Small intestine (tissue), 7 donors: ENCODE results near the gene RDH5. TPM values are rescaled to one million over a fixed set of nuclear protein-coding genes. Genes with fewer than 3 reads are reported as not detected.

Experiments
- DNase-seq, 2 donors: peaks; one replicate each; pipeline versions ENCODE4 v3.0.0 to v3.0.0-alpha.2; 2013
- FAIRE-seq: peaks from 2 replicates; lab custom pipeline; 2012; peaks lifted over from hg19 to GRCh38; lab: Jason Lieb, UNC
- H3K27ac ChIP-seq, 3 donors: one replicate each; pipeline ENCODE4 v1.5.1; 2013; ENCODE audit warnings: low read length in 2 of 3, mild to moderate bottlenecking in 2 of 3, control low read depth in 1 of 3, inconsistent platforms in 1 of 3, low read depth in 1 of 3, moderate library complexity in 1 of 3
- H3K27me3 ChIP-seq, 3 donors: one replicate each; pipeline ENCODE4 v1.6.1; 2013; ENCODE audit warnings: low read length in 3 of 3, inconsistent platforms in 1 of 3; ENCODE audit not compliant: control insufficient read depth in 3 of 3, insufficient read depth in 3 of 3
- H3K36me3 ChIP-seq, 3 donors: one replicate each; pipeline ENCODE4 v1.6.1; 2013; ENCODE audit warnings: low read length in 3 of 3, inconsistent platforms in 1 of 3, low read depth in 1 of 3, mild to moderate bottlenecking in 1 of 3, moderate library complexity in 1 of 3; ENCODE audit not compliant: control insufficient read depth in 3 of 3, insufficient read depth in 2 of 3
- H3K4me1 ChIP-seq, 3 donors: one replicate each; pipeline ENCODE4 v1.6.1; 2013; ENCODE audit warnings: low read length in 2 of 3, inconsistent platforms in 1 of 3, low read depth in 1 of 3, mild to moderate bottlenecking in 1 of 3, moderate library complexity in 1 of 3; ENCODE audit not compliant: control insufficient read depth in 3 of 3, insufficient read depth in 2 of 3
- H3K4me3 ChIP-seq, 3 donors: one replicate each; pipeline ENCODE4 v1.5.1; 2013; ENCODE audit warnings: low read length in 3 of 3, control low read depth in 1 of 3, inconsistent platforms in 1 of 3, low read depth in 1 of 3, mild to moderate bottlenecking in 1 of 3, moderate library complexity in 1 of 3
- H3K9me3 ChIP-seq, 2 donors: one replicate each; pipeline ENCODE4 v1.6.1; 2013; ENCODE audit warnings: low read depth in 1 of 2, low read length in 1 of 2; ENCODE audit not compliant: control insufficient read depth in 2 of 2, insufficient read depth in 1 of 2
- WGBS, 3 donors: extraction: QIAGEN DNeasy Blood & Tissue Kit; methylation state at CpG; one replicate each; pipeline ENCODE4 v1.1.7; 2013; 5-methylcytosine and 5-hydroxymethylcytosine counted together
- polyA plus RNA-seq, 4 donors: library from polyadenylated mRNA; stranded (reverse) in 3 of 4; unstranded in 1 of 4; fragments of 200-250 nt in 3 of 4; fragments of 120-200 nt in 1 of 4; gene quantifications; one replicate each; pipeline versions ENCODE4 v1.2.1 to v1.2.3, GENCODE V29; 2013
- donor health status: healthy with polysubstance abuse.
- donor health status: control.
- donor health status: control.
- donor health status: Bipolar disorder and iron deficiency.
- donor health status: healthy.

The RDH5 gene
- polyA plus RNA-seq, 4 donors: 19.2 to 79.8 (median 56.5) TPM

- DNase-seq (no peak), FAIRE-seq (no peak)
- Histone ChIP-seq H3K27ac (no peak overlapping the region), H3K36me3 (peaks cover 0 to 44% (median 6%) of the 10 kb centered on the region in 3 donors), H3K4me1 (no peaks in the 10 kb centered on the region), H3K9me3 (no peaks in the 10 kb centered on the region), H3K4me3 (no peak overlapping the region), H3K27me3 (no peaks in the 10 kb centered on the region)
- WGBS, 3 donors: 85 to 96% (median 92%) methylated on average over 5 of the region's 5 CpGs
These were observed 45.6 kb downstream of the RDH5 start for GRCh38 chr12:55765736-55766290.

DNA sequence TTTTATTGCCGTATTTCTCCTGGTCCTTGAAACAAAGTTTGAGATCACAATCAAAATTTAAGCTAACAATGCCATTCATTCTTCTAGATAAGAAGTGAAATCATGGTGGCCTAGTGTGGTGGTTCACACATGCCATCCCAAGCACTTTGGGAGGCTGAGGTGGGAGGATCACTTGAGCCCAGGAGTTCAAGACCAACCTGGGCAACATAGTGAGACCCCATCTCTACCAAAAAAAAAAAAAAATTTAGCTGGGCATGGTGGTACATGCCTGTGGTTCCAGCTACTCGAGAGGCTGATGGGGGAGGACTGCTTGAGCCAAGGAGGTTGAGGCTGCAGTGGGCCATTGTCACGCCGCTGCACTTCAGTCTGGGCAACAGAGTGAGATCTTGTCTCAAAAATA is 47.0 kb downstream of the RDH5 start:
- no peak for FAIRE-seq

DNA sequence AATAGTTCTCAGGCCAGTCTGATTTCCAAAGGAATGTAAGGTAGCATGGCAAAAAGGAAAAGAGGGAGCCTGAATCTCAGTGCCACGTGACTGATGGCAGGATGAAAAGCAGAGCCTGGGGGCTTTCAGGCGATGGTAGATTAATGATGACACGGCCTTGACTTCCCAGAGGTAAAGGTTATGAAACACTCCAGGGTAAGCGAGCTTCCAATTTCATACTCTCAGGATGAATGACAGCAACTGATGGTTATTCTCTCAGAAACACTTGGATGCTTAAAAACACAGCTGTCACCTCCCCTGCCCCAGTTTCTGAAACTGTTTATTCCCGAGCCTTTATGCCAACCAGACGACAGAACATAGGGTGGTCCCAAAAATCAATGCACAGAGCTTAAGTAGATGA is 51.5 kb downstream of the RDH5 start:
- no peak overlapping the region for H3K4me3 ChIP-seq
- no peaks in the 10 kb centered on the region for H3K4me1 ChIP-seq
- DNase-seq (no peak), FAIRE-seq (no peak)
- peaks cover 6 to 46% (median 7%) of the 10 kb centered on the region in 3 donors for H3K36me3 ChIP-seq
- no peak overlapping the region for H3K27ac ChIP-seq
- no peaks in the 10 kb centered on the region for H3K9me3 ChIP-seq
- no peaks in the 10 kb centered on the region for H3K27me3 ChIP-seq
- WGBS, 3 donors: 78 to 93% (median 89%) methylated on average over 6 of the region's 6 CpGs

More for the DNA sequence above, 47.0 kb downstream of the RDH5 start:
- no peak for DNase-seq
- WGBS, 3 donors: 89 to 96% (median 94%) methylated on average over 4 of the region's 4 CpGs
- Histone ChIP-seq H3K4me1 (no peaks in the 10 kb centered on the region), H3K27ac (no peak overlapping the region), H3K9me3 (no peaks in the 10 kb centered on the region), H3K36me3 (peaks cover 4 to 43% (median 9%) of the 10 kb centered on the region in 3 donors), H3K27me3 (no peaks in the 10 kb centered on the region), H3K4me3 (no peak overlapping the region)

Other genes starting within 250 kb of the RDH5 start
- not detected for gene OR6C68, start 228.0 kb upstream of the RDH5 start, polyA plus RNA-seq
- gene OR6C4, start 170.8 kb upstream of the RDH5 start, polyA plus RNA-seq: not detected
- not detected for gene OR2AP1, start 147.9 kb upstream of the RDH5 start, polyA plus RNA-seq
- not detected for gene OR10P1, start 83.5 kb upstream of the RDH5 start, polyA plus RNA-seq
- 10 to 100 TPM in 3 of 4 donors, 1 to 10 TPM in 1; 6.3 to 81.6 (median 29.6) TPM for gene ITGA7, start 12.5 kb upstream of the RDH5 start, polyA plus RNA-seq
- 100 to 1,000 TPM; 177 to 688 (median 434) TPM for gene BLOC1S1, start 4.3 kb upstream of the RDH5 start, polyA plus RNA-seq
- 1,000 to 10,000 TPM in 1 of 4 donors, 100 to 1,000 TPM in 3; 561 to 1,127 (median 702) TPM for gene CD63, start 8.6 kb downstream of the RDH5 start, polyA plus RNA-seq
- 1 to 10 TPM in 3 of 4 donors, under 1 TPM in 1; 0.22 to 4.2 (median 2.5) TPM for gene GDF11, start 22.7 kb downstream of the RDH5 start, polyA plus RNA-seq
- gene SARNP, start 97.3 kb downstream of the RDH5 start, polyA plus RNA-seq: 10 to 100 TPM; 62.8 to 89.8 (median 75.3) TPM
- 10 to 100 TPM; 27.1 to 50.4 (median 33.3) TPM for gene ORMDL2, start 97.6 kb downstream of the RDH5 start, polyA plus RNA-seq
- gene DNAJC14, start 109.2 kb downstream of the RDH5 start, polyA plus RNA-seq: 10 to 100 TPM; 12.7 to 31.5 (median 19.2) TPM
- gene MMP19, start 122.5 kb downstream of the RDH5 start, polyA plus RNA-seq: 1 to 10 TPM in 2 of 4 donors, under 1 TPM in 1, not detected in 1; 0.54 to 4.1 (median 1.3) TPM
- gene PYM1, start 207.5 kb downstream of the RDH5 start, polyA plus RNA-seq: 10 to 100 TPM; 35.5 to 85.7 (median 61.4) TPM
- 100 to 1,000 TPM in 2 of 4 donors, 10 to 100 TPM in 2; 14.4 to 386 (median 180) TPM for gene DGKA, start 210.8 kb downstream of the RDH5 start, polyA plus RNA-seq
- 1 to 10 TPM; 1.8 to 6.3 (median 2.7) TPM for gene PMEL, start 245.6 kb downstream of the RDH5 start, polyA plus RNA-seq
- 10 to 100 TPM in 2 of 4 donors, 1 to 10 TPM in 2; 7.6 to 69.3 (median 15.3) TPM for gene CDK2, start 246.4 kb downstream of the RDH5 start, polyA plus RNA-seq